ENCODE data around the gene LEMD3.

LEMD3 gene

GRCh38 chr12:65293735-65294134 is 124.4 kb downstream of the LEMD3 start:
- H3K27ac Mint-ChIP-seq, result no peak overlapping the region
- H3K9me3 Mint-ChIP-seq, result no peaks in the 10 kb centered on the region
- H3K4me1 Mint-ChIP-seq, result no peaks in the 10 kb centered on the region

DNA sequence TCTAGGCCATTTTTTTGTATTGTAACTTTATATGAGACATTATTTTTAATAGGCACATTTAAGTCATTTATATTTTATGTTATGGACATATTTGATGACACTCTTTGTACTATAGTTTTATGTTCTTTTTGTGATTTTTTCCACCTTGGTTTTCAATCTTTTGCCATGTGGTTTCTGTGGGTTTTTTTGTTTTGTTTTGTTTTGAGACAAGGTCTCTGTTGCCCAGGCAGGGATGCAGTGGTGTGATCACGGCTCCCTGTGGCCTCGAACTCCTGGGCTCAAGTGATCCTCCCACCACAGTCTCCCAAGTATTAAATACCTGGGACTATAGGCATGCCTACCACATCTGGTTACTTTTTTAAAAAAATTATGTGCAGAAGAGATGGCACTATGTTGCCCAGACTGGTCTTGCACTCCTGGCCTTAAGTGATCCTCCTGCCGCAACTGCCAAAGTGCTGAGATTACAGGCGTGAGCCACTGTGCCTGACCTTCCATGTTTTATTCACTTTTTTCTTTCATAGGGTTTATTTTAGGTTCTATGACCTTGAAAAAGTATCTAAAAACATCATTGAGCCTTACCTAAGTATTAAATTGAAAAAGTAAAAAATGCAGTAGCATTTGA is 125.4 kb downstream of the LEMD3 start:
- Mint-ChIP-seq H3K27me3 (ENCODE audit: low read depth) (no peaks in the 10 kb centered on the region), H3K9me3 (no peaks in the 10 kb centered on the region), H3K27ac (no peak overlapping the region), H3K4me1 (no peaks in the 10 kb centered on the region), H3K36me3 (ENCODE audit: low read depth) (no peaks in the 10 kb centered on the region), H3K4me3 (no peak overlapping the region)
- TF ChIP-seq CTCF (IDR thresholded peaks at IDR 0.05; ENCODE audit: unreplicated experiment in 3 of 3), result no peak

More at GRCh38 chr12:65293735-65294134, 124.4 kb downstream of the LEMD3 start:
- Mint-ChIP-seq H3K36me3 (ENCODE audit: low read depth) (no peaks in the 10 kb centered on the region), H3K4me3 (no peak overlapping the region), H3K27me3 (ENCODE audit: low read depth) (no peaks in the 10 kb centered on the region)
- TF ChIP-seq CTCF (IDR thresholded peaks at IDR 0.05; ENCODE audit: unreplicated experiment in 3 of 3), result no peak

GRCh38 chr12:65296508-65297265 is 127.3 kb downstream of the LEMD3 start:
- no peaks in the 10 kb centered on the region for H3K27me3 Mint-ChIP-seq (ENCODE audit: low read depth)
- no peak overlapping the region for H3K27ac Mint-ChIP-seq
- no peak overlapping the region for H3K4me3 Mint-ChIP-seq
- H3K36me3 Mint-ChIP-seq (ENCODE audit: low read depth), result no peaks in the 10 kb centered on the region
- TF ChIP-seq CTCF (IDR thresholded peaks at IDR 0.05; ENCODE audit: unreplicated experiment in 3 of 3), result no peak
- H3K4me1 Mint-ChIP-seq, result no peaks in the 10 kb centered on the region
- H3K9me3 Mint-ChIP-seq, result no peaks in the 10 kb centered on the region
